HK-2 (cell line): ENCODE measurements around the gene AUTS2.

Experiments used
- DNase-seq: peaks from one replicate; pipeline ENCODE4 v3.0.0-alpha.2; 2018; ENCODE audit not compliant: unreplicated experiment

AUTS2 gene

DNA sequence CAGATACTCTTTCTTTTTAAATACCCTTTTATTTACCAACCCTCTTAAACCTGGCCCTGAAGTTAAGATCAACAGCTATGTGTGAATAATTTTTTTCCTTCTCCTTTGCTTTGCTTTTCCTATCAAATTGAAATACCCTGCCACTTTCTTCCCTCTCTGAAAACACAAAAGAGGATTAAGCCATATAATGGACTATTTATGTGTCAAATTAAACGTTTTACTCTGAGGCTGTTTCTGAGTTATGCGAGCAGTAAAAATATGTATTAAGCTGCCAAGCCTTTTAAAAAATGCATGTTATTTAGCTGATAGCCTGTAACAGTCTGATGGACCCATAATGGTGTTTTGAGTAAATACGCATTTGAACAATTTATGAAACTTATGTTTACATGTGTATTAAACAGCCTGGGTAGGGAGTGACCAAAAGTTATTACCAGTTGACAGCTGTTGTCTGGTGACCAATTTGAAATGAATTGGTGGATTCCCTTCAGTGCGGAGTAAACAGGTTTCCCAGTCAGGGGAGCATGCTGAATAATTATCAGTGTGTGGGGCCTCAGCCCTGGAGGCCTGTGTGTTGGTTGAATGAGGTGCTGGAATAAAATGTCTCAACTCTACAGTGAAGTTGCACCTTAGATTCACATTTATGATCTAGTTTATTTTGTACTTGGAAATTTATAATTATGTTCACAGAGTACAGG lies 89.6 kb downstream of the AUTS2 start:
- no peak for DNase-seq

DNA sequence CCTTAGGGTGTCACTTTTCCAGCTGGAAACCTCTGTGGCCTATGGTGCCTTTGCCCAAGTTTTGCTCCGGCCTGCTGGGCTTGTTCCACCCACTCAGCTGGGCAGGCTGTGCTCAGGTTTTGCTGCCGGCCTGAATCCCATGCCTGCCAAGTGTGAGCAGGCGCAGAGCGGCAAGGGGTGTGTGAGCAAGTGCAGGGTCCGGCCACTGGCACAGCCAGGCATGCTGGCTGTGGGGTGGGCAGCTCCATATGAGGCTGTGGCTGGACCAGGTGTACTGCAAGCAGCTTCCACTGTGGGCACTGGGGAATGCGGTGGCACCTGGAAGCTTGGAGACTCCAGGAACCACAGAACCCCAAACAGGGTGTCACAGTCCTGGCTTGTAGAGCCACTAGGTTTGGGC lies 92.1 kb downstream of the AUTS2 start:
- no peak for DNase-seq

DNA sequence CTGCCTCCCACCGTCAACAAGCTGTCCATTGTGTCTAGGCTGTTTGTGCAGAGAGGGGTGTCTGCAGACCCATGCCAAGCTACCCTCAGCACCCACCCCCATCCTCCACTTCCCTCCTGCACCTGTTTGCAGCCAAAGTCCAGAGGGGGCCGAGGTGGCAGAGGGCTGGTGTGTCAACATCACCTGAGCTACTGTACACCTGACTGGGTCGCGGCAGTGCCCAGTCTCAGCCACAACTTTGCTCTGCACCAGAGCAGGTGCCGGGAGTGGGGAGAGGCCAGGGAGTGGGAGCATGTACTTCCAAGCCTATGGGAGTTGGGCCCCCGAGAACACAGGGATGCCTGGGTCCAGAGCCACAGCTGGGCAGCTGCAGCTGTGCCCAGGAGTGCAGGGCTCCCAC lies 93.1 kb downstream of the AUTS2 start:
- DNase-seq, result no peak

DNA sequence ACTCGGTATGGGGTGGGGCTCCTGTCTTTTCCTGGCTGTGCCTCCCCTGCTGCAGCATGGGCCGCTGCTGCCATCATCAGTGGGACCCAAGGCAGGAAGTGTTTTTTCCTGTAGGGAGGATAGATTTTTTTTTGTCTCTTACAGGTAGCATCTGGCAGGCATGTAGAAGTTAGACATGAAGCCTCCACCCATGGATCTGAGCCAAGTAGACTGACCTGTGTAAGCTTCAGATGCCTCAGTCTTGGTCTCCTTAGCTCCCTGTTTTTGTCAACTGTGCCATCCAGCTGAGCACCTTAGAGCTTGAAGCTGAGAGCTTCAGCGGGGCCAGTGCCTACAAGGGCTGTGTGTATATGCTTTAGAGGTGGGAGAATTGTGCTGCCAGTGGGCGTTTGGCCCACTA lies 93.5 kb downstream of the AUTS2 start:
- DNase-seq, result no peak

DNA sequence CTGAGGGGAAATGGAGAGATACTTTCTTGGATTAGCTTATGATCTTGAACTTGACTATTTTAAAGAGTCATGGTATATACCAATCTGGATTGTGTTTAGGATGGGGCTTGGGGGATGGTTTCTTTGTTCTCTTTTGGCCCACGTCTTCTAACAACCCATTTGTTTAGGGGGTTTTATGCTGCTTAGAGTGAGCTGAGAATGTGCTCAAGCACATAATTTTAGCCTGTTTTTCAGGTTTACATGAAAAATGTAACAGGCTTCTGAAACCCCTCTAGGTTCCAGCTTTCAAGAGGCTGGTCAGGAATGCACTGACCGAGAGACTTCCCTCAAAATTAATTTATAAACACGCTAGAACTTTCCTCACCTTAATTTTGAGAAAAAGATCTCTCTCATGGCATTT lies 94.3 kb downstream of the AUTS2 start:
- DNase-seq, result no peak

DNA sequence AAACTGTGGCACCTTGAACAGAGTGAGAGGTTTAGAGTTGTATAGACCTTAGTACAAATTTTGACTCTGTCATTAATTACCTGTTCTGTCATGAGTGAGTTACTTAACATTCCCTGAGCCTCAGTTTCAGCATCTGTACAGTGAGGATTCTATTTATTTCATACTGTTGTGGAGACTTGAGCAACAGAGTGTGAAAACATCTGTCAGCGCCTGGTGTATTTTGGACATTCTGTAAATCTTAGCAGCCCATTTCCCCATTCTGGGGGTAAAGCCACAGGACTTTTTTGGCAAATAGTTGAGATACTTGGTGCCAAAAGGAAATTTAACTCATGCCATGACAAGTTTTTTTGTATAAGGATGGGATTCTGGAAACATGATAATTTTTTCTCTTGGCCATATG lies 94.8 kb downstream of the AUTS2 start:
- no peak for DNase-seq

DNA sequence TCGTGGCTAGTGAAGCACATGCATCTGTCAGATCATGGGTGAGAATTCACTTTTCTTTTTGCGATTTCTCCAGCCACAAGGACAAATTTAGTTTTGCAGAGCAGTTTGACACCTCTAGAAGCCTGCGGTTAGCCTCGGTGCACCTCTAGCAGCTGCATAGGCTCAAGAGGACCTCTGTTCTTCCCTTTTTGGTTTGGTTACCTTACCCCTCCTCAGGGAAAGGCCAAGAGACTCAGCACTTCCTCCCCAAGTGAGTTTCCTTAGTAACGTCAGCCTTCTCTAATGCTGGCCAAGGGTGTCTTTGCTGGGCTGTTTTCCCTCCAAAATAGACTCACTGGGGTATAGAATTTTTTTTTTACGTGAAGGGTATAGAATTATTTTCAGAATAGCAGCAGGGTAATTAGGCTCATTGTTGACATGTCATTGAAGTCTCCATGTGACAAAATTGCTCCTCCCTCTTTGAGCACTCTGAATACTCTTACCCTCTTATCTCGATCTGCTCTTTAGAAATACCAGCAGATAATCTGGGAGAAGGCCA lies 97.8 kb downstream of the AUTS2 start:
- DNase-seq, result no peak

DNA sequence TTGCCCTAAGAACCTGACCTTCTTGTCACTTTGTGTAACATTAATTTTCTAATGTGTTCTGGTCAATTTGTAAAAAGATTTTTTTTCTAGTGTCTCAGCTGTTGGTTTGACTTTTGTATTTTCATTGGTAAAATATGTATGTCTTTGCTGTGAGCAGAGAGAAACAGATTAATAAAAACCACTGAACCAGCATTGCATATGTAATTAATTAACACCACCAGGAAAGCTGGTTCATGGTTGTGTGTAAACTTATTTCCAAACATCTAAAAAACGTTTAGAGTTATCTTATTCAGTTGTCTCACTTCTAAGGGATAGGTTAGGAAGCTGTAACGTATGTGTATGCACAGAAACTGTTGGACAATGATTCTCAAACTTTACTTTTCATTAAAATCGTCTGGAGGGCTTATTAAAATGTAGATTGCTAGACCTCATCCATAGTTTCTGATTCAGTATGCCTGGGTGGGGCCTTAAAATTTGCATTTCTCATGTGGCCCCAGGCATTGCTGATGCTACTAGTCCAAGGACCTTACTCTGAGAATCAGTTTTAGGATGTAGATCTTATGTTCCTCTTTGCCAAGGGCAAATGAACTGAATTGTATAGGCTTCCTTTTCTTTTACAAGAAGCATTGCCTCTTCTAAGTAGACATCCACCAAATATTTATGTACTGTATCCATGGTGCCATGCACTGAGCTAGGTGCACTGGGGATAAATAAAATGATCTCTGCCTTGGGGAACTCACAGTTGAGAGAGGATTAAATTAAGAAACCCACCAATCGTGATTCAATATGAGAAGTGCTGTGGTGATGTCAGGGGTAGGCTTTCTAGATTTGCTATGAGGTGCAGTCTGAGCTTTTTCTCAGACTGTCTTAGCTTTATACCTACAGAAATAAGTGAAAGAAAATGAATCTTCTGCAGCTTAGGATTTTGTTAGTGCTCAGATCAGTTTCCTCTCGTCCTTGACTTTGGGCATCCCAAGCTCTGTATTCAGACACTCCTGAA lies 98.7 kb downstream of the AUTS2 start:
- no peak for DNase-seq

DNA sequence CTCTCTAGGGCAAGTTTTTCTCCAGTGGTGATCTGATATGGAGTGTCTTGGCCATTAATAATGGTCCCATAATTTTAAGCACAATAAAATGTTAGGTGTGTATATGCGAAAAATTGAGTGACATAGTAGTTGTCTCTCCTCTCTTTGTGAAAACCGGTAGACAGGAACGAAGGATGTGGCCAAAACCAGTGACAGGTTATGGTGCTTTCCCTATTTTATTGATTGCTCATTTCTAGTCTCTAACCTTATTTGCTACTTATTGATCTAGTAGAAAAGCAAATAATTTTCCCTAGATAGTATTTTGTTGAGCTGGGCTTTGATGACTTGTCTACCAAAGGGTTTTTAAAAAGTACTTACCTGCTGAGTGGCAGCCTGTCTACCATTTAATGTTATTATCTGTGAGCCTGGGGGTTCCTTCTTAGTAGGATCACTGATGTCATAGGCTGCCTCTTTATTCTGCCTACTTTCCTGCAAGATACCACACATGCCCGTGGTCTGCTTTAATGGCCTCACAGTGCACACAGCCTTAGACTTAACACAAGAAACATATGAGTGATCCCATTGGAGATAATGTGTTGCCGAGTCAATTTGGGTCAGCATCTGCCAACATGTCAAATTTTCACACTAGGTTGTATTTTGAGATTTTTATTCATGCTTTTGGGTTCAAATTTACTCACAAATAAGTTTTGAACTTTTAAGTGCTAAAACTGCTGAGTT lies 100.0 kb downstream of the AUTS2 start:
- no peak for DNase-seq

DNA sequence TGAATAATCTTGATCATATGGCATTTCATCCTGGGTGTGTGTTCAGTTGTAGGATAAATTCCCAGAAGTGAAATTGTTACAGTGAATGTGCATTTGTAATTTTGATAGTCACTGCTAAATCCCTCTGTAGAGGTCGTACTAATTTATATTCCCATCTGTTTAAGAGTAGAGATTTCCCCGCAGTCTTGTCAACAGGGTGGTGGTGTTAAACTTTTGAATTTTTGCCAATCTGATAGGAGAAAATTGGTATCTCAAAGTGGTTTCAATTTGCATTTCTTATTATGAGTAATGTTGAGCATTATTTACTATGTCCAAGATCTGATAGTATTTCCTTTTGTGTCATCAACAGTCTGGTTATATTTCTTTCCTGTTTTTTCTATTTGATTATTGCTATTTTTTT lies 101.7 kb downstream of the AUTS2 start:
- DNase-seq, result no peak

DNA sequence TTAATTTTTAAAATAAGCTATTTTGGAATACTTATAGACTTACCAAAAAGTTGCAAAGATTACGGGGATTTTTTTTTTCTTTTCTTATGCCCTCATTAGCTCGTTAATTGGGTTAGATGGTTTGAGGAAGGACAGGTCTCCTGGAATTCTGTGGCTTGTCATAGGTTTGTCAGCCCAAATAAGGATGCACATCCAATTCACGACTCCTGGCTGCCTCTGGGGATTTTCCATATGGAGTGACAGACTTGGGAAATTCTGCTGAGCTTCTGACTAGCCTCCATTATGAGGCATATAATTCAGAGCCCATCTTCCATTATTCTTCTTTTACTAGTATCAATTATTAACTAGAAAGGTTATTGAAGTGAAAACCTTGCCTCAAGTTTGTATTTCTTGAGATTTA lies 102.1 kb downstream of the AUTS2 start:
- no peak for DNase-seq

DNA sequence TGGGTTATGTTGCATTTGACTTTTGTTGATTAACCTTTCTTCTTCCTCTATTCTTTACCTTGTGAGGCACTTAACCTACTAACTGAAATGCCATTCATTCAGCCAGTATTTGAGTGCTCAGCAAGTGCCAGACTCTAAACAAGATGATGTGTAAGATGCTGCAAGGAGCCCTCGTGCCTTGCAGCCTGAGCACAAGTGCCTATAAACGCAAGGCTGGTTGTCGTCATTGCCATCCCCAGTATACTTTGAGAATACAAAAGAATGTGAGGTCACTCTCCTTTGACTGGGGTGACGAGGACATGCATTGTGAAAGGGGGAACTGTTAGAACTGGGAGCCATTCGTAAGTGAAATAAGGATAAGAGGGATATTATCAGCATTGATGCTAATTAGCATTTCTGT lies 103.0 kb downstream of the AUTS2 start:
- no peak for DNase-seq

DNA sequence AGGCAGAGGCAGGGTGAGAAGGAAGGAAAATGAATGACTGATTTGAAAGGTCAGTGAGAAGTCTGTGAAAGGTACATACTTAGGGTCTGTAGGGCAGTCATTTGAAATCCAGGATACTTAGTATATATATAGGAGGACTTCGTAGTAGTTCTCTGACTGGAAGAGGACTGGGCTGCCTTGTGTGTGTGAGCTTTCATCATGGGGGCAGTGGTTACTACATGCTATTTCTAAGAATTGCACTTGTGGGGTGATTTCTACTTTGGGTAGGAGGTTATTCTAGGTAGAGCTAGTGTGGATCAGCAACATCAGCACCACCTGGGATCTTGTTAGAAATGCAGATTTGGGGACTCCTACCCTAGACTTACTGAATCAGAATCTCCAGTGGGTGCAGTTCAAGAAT lies 104.1 kb downstream of the AUTS2 start:
- DNase-seq, result no peak

DNA sequence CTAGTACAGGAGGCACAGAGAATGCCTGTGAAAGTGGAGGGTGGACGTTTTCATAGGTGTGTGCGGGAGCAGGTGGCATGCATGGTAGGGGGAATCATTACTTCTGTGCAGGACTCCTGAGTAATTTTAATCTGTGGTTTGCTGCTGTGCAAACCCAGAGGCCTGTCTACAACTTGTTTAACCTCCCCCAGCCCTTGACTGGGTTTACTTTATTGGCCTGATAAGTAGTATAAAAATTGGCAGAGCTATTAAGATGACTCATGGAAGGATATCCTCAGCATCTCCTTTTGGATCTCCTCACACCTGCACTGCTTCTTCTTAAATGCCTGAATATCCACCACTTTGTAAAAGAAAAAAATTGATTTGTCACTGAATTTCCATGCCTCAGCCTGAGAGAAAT lies 104.8 kb downstream of the AUTS2 start:
- no peak for DNase-seq

DNA sequence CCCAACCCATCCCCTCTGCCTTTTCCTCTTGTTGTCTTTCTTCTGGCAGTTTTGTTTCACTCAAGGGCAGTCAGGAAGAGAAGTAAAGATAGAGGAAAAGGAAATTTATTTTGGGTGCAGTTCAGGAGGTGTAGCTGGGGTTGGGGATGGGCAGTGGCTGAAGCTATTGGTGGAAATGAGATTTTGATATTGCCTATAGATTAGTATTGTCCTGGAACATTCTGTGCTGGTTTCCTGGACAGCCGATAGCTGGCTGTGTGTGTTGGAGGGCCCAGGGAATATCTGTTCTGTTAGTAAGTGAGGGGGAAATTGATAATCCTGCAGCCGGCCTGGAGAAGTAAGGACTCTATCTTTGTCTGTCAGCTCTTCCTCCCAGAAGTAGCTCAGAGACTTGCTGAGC lies 107.8 kb downstream of the AUTS2 start:
- no peak for DNase-seq

DNA sequence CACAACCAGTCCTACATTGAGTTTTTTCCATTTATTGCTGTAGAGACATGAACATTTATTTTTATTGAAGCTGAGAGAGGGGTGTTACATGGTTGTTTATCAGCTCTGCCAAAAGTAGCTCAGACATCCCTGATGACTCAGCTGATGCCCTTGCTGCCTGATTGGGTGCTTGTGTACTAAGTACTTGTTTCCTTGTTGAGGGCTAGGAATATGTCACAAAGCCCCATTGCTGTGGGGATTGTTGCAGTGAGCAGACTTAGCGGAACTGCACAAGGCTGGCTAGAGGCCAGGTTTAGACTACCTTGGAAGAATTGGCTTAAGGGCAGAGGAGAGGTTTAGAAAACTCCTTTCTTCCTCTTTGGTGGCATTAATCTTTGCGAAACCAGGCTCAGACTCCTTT lies 110.6 kb downstream of the AUTS2 start:
- no peak for DNase-seq

DNA sequence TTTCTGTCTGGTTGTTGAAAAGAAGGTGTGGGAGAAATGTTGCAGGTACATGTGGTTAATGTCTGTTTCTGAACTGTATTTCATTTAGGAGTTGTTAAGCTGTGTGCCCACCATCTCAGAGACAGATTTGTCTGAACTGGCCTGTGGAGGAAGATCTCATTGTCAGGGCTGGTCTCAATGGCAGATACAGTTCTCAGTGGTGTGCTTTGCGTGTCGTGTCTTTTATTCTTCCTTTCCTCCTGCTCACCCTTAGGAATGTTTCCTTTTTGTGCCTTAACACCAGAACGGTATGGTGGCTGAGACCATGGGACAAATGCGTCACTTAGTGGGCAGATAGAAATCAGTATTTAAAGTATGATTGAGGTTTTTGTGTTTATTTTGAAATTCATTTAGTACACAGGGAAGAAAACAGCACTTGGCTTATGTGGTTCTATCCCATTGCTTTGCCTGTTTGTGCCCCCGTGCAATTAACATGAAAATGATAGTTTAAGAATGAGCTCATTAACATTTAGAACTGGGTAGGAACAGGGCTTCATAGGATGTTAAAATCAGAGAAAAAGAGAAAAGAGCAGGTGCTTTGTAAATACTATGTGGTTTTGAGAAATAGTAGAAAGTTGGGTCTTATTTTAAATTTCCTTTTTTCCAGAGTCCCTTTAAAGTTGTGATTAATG lies 112.6 kb downstream of the AUTS2 start:
- no peak for DNase-seq

DNA sequence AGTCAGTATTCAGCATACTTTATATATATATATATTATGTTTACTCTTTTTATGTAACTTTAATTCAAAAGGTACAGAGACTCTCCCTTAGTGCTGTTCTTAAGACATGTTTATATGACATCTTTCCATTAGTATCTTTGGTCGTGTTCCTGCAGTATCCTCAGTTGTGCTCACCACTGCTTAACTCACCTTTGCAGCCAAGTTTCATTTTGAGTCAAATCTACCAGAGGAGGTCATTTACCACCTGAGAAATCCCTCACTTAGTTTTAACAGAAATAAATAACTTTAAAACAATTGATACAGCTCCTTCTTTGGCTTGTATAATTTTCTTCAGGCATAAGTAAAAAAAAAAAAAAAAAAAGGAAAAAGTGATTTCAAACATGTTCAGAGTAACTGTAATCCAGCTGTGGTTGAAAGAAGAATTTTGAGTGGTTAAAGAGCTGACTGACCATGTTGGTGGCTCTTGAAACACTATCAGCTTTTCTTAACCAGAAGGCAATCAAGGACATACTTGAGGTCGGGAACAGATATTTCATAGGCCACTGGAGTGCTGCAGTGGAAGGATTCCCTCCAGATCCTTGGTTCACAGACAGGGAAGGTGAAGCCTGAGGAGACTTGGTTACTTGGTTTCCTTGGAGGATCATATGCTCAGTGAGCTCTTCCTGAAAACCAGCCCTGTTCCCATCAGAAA lies 116.8 kb downstream of the AUTS2 start:
- no peak for DNase-seq

DNA sequence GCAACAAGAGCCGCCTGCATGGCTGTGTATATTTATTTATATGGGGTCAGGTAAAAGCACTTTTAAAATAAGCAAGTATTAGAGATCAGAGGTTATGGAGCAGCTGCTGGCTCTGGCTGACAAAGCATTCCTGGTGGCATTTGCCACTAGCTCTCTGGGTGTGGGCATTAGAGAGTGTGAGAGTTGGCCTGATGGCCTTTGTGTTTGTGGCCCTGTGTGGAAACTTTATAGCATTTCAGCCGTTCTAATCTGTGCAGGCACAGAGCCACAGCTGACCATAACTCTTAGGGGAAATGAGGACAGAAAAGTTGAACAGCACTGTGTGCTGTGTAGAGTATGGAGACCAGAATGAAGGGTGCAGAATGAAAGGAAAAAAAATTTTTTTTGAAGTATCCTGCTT lies 118.9 kb downstream of the AUTS2 start:
- DNase-seq, result no peak

DNA sequence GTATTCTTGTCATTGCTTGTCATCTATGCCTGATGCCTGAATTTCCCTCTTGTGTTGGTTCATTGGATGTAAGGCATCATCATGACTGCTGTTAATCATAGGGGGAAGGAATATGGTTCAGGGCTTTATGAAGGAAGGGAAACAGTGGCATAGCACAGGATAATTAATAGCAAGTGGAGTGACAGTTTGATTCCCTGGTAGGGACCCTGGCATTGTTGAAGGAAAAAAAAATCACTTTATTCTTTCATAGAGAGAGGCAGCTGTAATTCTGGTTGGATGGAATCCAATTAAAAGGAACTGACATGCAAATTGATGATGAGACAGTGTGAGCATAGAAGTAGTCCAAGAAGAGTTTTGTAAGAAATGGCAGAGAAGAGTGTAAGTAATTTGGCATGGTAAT lies 121.4 kb downstream of the AUTS2 start:
- no peak for DNase-seq

DNA sequence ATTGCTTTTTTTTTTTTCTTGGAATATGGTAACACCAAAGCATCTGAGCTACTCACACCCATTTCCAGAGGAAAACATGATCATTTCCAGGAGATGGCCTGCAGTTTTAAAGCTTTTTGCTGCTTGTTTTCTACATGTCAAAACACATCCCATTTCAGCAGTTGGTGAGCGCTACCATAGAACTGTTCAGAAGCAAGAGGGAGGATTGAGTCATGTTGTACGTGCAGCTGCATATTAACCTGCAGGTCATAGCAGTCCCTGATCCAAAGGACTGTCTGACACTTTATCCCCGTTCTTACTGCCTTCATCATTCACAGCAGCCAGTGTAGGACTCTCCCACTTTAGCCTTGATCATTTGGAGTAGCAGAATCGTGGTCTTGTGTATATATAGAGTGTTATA lies 124.6 kb downstream of the AUTS2 start:
- no peak for DNase-seq
